ENCODE data around the gene ERO1B.

Gene ERO1B

GRCh38 chr1:236297161-236297560 lies 15.4 kb upstream of the ERO1B start:
- no peak for DNase-seq

- no peak for DNase-seq
These were observed 10.7 kb upstream of the ERO1B start for GRCh38 chr1:236292425-236292824.

GRCh38 chr1:236289492-236290131 lies 7.9 kb upstream of the ERO1B start:
- DNase-seq, result no peak

GRCh38 chr1:236288620-236288976 lies 6.8 kb upstream of the ERO1B start:
- no peak for DNase-seq

DNA sequence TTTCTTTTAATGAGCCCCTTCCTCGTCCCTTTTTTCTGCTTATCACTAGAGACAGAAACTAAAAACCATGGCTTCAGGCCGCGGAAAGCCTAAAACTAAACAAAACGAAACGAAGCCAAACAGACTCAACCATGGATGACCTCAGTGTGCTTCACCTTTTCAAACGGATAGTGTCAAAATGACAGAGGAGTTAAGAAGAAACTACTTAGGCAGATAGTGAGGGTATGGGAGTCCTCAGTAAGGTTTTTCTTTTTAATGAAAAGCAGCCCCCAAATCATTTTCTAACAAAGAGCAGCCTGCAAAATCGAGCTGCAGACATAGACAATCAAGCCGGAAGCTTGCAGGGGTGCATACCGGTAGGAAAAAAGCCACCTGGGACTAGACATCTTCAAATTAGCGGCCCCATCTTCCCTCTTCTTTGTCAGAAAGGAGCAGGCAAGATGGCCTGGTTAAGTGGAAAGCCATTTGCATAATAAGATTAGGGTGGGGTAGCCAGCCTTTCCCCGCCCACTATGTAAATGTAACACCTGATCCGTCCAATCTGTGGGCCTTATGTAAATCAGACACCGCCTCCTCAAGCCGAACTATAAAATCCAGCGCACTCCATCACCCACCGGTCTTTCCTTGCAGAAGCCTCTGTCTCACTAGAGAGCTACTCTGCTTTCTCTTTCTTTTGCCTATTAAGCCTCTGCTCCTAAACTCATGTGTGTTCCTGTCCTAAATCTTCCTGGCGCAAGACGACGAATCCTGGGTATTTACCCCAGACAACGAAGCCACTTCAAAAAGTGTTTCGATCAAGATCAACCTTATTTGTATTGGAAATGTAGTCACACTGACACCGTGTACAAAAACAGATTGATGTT lies 6.2 kb upstream of the ERO1B start:
- DNase-seq, result no peak

GRCh38 chr1:236287356-236287755 lies 5.6 kb upstream of the ERO1B start:
- DNase-seq, result no peak

DNA sequence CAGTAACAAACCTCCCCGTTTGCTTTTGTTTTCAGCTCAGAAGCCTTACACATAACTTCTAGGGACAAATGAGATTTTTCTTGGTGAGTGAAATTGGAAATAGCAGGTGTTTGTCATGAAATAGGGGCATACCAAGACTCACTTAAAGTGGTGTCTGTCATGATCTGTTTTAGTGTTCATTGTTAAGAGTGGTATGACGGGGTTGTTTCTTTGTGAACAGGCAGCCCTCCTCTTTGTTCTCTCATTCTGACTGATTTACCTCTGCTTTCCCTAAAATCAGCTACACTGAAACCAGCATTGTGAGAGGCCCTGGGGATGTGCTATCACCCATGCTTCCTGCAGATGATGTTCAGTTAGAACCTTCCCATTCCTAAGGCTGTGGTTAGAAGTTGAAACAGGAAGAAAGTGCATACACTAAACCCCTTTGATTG lies 2.5 kb upstream of the ERO1B start:
- DNase-seq, result peak; percentile 17

DNA sequence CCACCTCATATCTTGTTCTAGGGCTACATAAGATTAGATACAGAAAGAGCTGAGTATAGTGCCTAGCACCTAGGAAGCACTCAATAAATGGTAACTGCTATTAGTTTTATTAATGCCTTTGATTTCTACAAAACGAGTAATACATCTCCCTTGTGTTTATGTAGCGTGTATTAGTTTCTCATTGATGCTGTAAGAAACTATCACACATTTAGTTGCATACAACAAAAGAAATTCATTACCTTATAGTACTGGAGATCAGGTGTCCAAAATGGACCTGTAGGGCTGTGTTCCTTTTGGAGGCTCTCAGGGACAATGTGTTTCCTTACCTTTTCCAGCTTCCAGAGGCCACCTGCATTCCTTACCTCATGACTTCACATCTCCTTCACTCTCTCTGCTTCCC lies 961 bp upstream of the ERO1B start:
- DNase-seq, result no peak

- peak; percentile 49 for DNase-seq
These were observed 613 bp upstream of the ERO1B start for GRCh38 chr1:236282425-236282716.

GRCh38 chr1:236281198-236281653 lies 532 bp downstream of the ERO1B start:
- peak; percentile 27 for DNase-seq

DNA sequence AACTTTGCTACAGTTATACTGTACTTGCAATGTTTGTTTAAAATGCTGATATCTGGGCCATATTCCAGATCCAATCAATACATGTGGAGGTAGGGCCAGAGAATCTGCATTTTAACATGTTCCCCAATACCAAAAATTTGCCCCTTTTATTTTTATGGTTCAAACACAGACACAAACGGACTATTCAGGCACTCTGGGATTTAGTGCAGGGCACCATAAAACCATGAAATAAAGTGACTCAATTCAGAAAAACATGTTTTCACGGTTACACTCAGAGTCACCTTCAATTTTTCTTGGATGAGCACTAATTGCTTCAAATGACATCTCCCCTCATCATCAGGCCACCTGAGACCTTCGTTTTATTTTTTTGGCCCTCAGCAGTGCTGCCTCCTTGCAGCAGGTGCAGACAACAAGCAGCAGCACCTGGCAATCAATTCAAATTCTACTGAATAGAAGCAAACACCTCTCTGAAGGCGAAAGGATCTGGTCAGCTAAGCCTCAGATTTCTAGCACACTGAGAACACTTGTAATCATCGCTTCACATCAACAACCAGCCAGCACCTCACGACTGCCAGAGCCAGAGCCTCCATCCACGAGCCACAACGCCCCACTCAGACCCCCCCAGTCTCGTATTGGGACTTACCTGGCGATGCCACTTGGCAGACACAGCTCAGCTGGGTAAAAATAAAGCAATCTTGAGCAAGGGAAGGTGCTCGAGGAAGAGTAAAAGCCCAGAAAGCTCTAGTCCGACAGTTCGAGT lies 1.1 kb downstream of the ERO1B start:
- peak; percentile 23 for DNase-seq

- DNase-seq, result no peak
These were observed 6.2 kb downstream of the ERO1B start for GRCh38 chr1:236275586-236275985.

GRCh38 chr1:236275061-236275460 lies 6.7 kb downstream of the ERO1B start:
- no peak for DNase-seq

- no peak for DNase-seq
These were observed 8.4 kb downstream of the ERO1B start for GRCh38 chr1:236273358-236273757.

DNA sequence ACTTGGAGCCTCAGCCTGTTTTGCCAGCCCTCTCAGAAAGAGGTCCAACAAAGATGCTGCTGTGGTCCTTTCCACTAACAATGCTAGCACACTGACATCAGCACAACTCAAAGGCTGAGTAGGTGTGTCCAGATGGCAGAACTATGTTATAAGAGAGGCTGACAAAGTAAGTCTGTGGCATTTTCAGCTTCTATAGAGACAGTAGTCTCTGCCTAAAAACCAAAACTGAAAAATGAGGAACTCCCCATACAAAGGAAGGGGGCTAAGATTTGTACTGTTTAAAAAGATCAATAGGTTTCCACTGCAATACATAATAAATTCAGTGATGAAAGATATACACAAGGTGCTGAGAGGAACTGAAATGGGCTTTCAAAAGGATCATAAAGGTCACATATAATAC lies 12.3 kb downstream of the ERO1B start:
- DNase-seq, result no peak

DNA sequence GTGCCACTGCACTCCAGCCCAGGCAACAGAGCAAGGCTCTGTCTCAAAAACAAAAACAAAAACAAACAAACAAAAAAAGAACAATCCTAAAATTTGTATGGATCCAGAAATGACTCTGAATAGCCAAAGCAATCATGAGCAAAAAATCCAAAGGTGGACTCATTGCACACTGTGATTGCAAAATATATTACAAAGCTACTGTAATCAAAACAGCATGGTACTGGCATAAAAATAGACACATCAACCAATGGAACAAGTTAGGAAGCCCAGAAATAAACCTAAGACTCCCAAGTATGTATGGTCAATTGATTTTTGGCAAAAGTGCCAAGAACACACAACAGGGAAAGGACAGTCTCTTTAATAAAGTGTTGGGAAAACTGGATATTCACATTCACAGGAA lies 19.9 kb downstream of the ERO1B start:
- DNase-seq, result no peak

DNA sequence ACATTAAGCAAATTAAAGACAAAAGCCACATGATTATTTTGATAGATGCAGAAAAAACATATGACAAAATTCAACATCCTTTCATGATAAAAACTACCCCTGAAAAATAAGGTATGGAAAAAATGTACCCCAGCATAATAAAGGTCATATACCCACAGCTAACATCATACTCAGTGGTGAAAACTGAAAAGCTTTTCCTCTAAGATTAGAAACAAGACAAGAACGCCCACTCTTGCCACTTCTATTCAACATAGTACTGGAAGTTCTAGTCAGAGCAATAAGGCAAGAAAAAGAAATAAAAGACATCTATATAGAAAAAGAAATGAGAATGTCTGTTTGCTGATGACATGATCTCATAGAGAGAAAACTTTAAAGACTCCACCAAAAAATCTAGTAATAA lies 20.7 kb downstream of the ERO1B start:
- no peak for DNase-seq

DNA sequence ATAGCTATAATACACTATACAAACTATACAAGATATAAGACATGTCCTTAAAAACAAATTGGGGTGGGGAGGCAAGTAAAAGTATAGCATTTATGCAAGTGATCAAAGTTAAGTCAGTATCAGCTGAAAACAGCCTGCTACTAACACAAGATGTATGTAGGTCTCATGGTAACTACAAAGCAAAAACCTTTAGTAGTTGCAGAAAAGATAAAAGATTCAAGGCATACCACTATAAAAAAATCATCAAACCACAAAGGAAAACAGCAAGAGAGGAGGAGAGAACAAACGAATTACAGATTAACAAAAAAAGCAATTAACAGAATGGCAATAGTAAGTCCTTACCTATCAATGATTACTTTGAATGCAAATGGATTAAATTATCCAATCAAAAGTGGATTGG lies 22.7 kb downstream of the ERO1B start:
- no peak for DNase-seq

GRCh38 chr1:236258114-236258622 lies 23.6 kb downstream of the ERO1B start:
- no peak for DNase-seq

DNA sequence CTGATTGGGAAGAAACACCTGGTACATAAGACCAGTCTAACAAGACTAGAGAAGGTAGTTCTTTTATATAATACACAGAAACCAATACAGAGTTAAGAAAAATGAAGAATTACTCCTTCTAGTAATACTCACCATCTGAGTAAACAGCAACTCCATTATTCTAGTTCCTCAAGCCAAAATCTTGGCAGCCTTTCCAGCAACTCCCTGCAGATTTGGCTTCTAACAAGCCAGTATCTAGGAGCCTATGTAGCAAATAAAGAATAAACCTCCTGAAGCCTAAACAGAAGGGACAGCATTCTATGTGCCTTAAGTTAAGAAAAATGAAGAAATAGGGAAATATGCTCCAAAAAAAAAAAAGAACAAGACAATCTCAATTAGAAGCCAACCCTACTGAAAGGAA lies 24.5 kb downstream of the ERO1B start:
- no peak for DNase-seq

- no peak for DNase-seq
These were observed 27.7 kb downstream of the ERO1B start for GRCh38 chr1:236253918-236254637.

- DNase-seq, result no peak
These were observed 28.6 kb downstream of the ERO1B start for GRCh38 chr1:236253119-236253518.

DNA sequence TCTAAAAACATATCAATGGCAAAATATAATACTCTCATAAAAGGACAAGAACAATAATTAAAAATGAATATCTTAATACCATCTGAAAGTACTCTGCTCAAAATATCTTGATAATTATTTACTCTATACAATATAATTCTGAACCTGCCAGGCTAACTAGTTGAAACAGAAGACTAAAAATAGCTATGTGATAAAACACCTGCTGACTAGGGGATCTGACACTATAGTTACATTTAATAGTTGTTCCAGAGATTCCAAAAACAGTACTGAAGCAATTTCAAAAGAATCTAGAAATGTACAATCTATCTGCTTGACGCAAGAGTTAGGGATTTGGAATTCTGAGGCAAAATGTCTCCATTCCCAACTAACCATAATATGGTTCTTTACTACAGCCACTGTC lies 30.2 kb downstream of the ERO1B start:
- no peak for DNase-seq
